WTC11 (cell line): ENCODE results near the gene CDC25A. TPM values are rescaled to one million over a fixed set of nuclear protein-coding genes. Genes with fewer than 3 reads are reported as not detected.
A peak's percentile ranks its signal among the peaks of the same experiment; 100 is the strongest.

Experiments used
- ATAC-seq: fragments of 200-7000 bp; cut with Tn5 transposase; 2 replicates; pipeline ENCODE4 v1.10.0; 2021; ENCODE audit warnings: mild to moderate bottlenecking, moderate library complexity
- CTCF ChIA-PET: fragments of 300-600 bp; sonication (Branson Sonifier 250); formaldehyde crosslinking; loops from one replicate; lab custom pipeline; 2021; ENCODE audit warnings: antibody characterized with exemption; lab: Charles Lee
- POLR2A ChIA-PET: fragments of 350-600 bp; sonication (Branson Sonifier 250); formaldehyde crosslinking; loops from one replicate; lab custom pipeline; 2021; ENCODE audit warnings: antibody characterized with exemption; lab: Charles Lee
- DNase-seq: peaks from one replicate; pipeline ENCODE4 v3.0.0; 2021; ENCODE audit warnings: low spot score
- H3K27ac Mint-ChIP-seq: 2 replicates; pipeline ENCODE4 v1.8.0; 2021; ENCODE audit warnings: mixed read lengths
- H3K27me3 Mint-ChIP-seq: 2 replicates; pipeline ENCODE4 v1.8.0; 2021; ENCODE audit warnings: low read depth, mild to moderate bottlenecking, moderate library complexity, mixed read lengths
- H3K36me3 Mint-ChIP-seq: 2 replicates; pipeline ENCODE4 v1.8.0; 2021; ENCODE audit warnings: mixed read lengths
- H3K4me1 Mint-ChIP-seq: 2 replicates; pipeline ENCODE4 v1.8.0; 2022; ENCODE audit warnings: mixed read lengths
- H3K4me3 Mint-ChIP-seq: 2 replicates; pipeline ENCODE4 v1.8.0; 2021; ENCODE audit warnings: mild to moderate bottlenecking, moderate library complexity, mixed read lengths
- H3K9me3 Mint-ChIP-seq: 2 replicates; pipeline ENCODE4 v1.8.0; 2021; ENCODE audit warnings: mixed read lengths
- ATF1 ChIP-seq: sonication (generic); formaldehyde crosslinking; IDR thresholded peaks from 2 replicates; pipeline ENCODE4 v1.8.1; 2023; ENCODE audit warnings: mild to moderate bottlenecking, moderate library complexity, missing genetic modification reagents
- CBFB ChIP-seq: sonication (generic); formaldehyde crosslinking; IDR thresholded peaks from 2 replicates; pipeline ENCODE4 v1.8.1; 2022; ENCODE audit warnings: mild to moderate bottlenecking, low read depth, missing genetic modification reagents
- CREM ChIP-seq: sonication (generic); formaldehyde crosslinking; IDR thresholded peaks from 2 replicates; pipeline ENCODE4 v1.8.1; 2022; ENCODE audit warnings: mild to moderate bottlenecking, missing genetic modification reagents, moderate library complexity
- ESRRA ChIP-seq: sonication (generic); formaldehyde crosslinking; IDR thresholded peaks from 2 replicates; pipeline ENCODE4 v1.8.1; 2022; ENCODE audit warnings: mild to moderate bottlenecking, missing genetic modification reagents, borderline replicate concordance
- GABPB1 ChIP-seq: sonication (generic); formaldehyde crosslinking; IDR thresholded peaks from 2 replicates; pipeline ENCODE4 v1.8.1; 2023; ENCODE audit warnings: mild to moderate bottlenecking, missing genetic modification reagents
- JAZF1 ChIP-seq: fragments of 250-450 bp; sonication (Bioruptor Pico); IDR thresholded peaks from 2 replicates; pipeline ENCODE4 v1.9.0; 2021; ENCODE audit warnings: moderate library complexity, mild to moderate bottlenecking, inconsistent platforms
- JUN ChIP-seq: sonication (generic); formaldehyde crosslinking; IDR thresholded peaks from 2 replicates; pipeline ENCODE4 v1.8.0; 2023; ENCODE audit warnings: mild to moderate bottlenecking, missing genetic modification reagents
- KAT7 ChIP-seq: sonication (generic); formaldehyde crosslinking; IDR thresholded peaks from 2 replicates; pipeline ENCODE4 v1.8.1; 2023; ENCODE audit warnings: missing genetic modification reagents, mild to moderate bottlenecking, borderline replicate concordance
- NFYB ChIP-seq: sonication (generic); formaldehyde crosslinking; conservative IDR thresholded peaks from 2 replicates; pipeline ENCODE4 v1.8.0; 2022; ENCODE audit warnings: low read depth, missing genetic modification reagents
- NR3C1 ChIP-seq: sonication (generic); formaldehyde crosslinking; conservative IDR thresholded peaks from 2 replicates; pipeline ENCODE4 v1.8.1; 2023; ENCODE audit warnings: low read depth, mild to moderate bottlenecking, missing genetic modification reagents
- OVOL2 ChIP-seq: fragments of 250-450 bp; sonication (Bioruptor Pico); IDR thresholded peaks from 2 replicates; pipeline ENCODE4 v1.9.0; 2021; ENCODE audit warnings: mild to moderate bottlenecking, borderline replicate concordance
- SP1 ChIP-seq: sonication (generic); formaldehyde crosslinking; conservative IDR thresholded peaks from 2 replicates; pipeline ENCODE4 v1.8.1; 2022; ENCODE audit warnings: missing genetic modification reagents
- TCF7 ChIP-seq: sonication (generic); formaldehyde crosslinking; IDR thresholded peaks from 2 replicates; pipeline ENCODE4 v1.8.0; 2022; ENCODE audit warnings: mild to moderate bottlenecking, low read depth, missing genetic modification reagents, moderate library complexity
- TEAD1 ChIP-seq: sonication (generic); formaldehyde crosslinking; IDR thresholded peaks from 2 replicates; pipeline ENCODE4 v1.8.0; 2022; ENCODE audit warnings: mild to moderate bottlenecking, missing genetic modification reagents
- TEAD4 ChIP-seq: sonication (generic); formaldehyde crosslinking; IDR thresholded peaks from 2 replicates; pipeline ENCODE4 v1.8.0; 2022; ENCODE audit warnings: mild to moderate bottlenecking, missing genetic modification reagents
- ZBTB21 ChIP-seq: sonication (generic); formaldehyde crosslinking; IDR thresholded peaks from 2 replicates; pipeline ENCODE4 v1.8.1; 2023; ENCODE audit warnings: mild to moderate bottlenecking, missing genetic modification reagents, borderline replicate concordance
- ZNF219 ChIP-seq: sonication (generic); formaldehyde crosslinking; IDR thresholded peaks from 2 replicates; pipeline ENCODE4 v1.8.0; 2023; ENCODE audit warnings: missing genetic modification reagents, mild to moderate bottlenecking, borderline replicate concordance
- ZNF263 ChIP-seq: sonication (generic); formaldehyde crosslinking; IDR thresholded peaks from 2 replicates; pipeline ENCODE4 v1.8.1; 2022; ENCODE audit warnings: low read depth, mild to moderate bottlenecking, moderate library complexity, missing genetic modification reagents
- ZNF396 ChIP-seq: fragments of 250-450 bp; sonication (Bioruptor Pico); IDR thresholded peaks from 2 replicates; pipeline ENCODE4 v1.8.0; 2021; ENCODE audit warnings: mild to moderate bottlenecking, moderate library complexity, borderline replicate concordance
- total RNA-seq: library from RNA; stranded (reverse); gene quantifications from 3 replicates; pipeline ENCODE4 v1.2.3, GENCODE V29; 2021
- TF ChIP-seq, protein P1 (sequence below): sonication (generic); formaldehyde crosslinking; IDR thresholded peaks from 2 replicates; pipeline ENCODE4 v1.8.1; 2022; ENCODE audit warnings: low read depth, missing genetic modification reagents, borderline replicate concordance
- TF ChIP-seq, protein P2 (sequence below): sonication (generic); formaldehyde crosslinking; IDR thresholded peaks from 2 replicates; pipeline ENCODE4 v1.8.0; 2022; ENCODE audit warnings: mild to moderate bottlenecking, missing genetic modification reagents
- TF ChIP-seq, protein P3 (sequence below): sonication (generic); formaldehyde crosslinking; IDR thresholded peaks from 2 replicates; pipeline ENCODE4 v1.8.0; 2022; ENCODE audit warnings: mild to moderate bottlenecking, missing genetic modification reagents
- TF ChIP-seq, protein P4 (sequence below): sonication (generic); formaldehyde crosslinking; IDR thresholded peaks from 2 replicates; pipeline ENCODE4 v1.8.1; 2023; ENCODE audit warnings: mild to moderate bottlenecking, moderate library complexity, missing genetic modification reagents
- TF ChIP-seq, protein P5 (sequence below): sonication (generic); formaldehyde crosslinking; conservative IDR thresholded peaks from 2 replicates; pipeline ENCODE4 v1.8.1; 2022; ENCODE audit warnings: mild to moderate bottlenecking, missing genetic modification reagents
- TF ChIP-seq, protein P6 (sequence below): sonication (generic); formaldehyde crosslinking; IDR thresholded peaks from 2 replicates; pipeline ENCODE4 v1.8.0; 2023; ENCODE audit warnings: missing genetic modification reagents
- TF ChIP-seq, protein P7 (sequence below): fragments of 250-450 bp; sonication (Bioruptor Pico); IDR thresholded peaks from 2 replicates; pipeline ENCODE4 v1.9.0; 2021; ENCODE audit warnings: mild to moderate bottlenecking
- TF ChIP-seq, protein P8 (sequence below): fragments of 250-450 bp; sonication (Bioruptor Pico); IDR thresholded peaks from 2 replicates; pipeline ENCODE4 v1.9.0; 2021; ENCODE audit warnings: moderate library complexity, mild to moderate bottlenecking, inconsistent platforms, borderline replicate concordance

The CDC25A gene
- total RNA-seq, 1 experiment from 2014 or later, result 57.6 TPM

DNA sequence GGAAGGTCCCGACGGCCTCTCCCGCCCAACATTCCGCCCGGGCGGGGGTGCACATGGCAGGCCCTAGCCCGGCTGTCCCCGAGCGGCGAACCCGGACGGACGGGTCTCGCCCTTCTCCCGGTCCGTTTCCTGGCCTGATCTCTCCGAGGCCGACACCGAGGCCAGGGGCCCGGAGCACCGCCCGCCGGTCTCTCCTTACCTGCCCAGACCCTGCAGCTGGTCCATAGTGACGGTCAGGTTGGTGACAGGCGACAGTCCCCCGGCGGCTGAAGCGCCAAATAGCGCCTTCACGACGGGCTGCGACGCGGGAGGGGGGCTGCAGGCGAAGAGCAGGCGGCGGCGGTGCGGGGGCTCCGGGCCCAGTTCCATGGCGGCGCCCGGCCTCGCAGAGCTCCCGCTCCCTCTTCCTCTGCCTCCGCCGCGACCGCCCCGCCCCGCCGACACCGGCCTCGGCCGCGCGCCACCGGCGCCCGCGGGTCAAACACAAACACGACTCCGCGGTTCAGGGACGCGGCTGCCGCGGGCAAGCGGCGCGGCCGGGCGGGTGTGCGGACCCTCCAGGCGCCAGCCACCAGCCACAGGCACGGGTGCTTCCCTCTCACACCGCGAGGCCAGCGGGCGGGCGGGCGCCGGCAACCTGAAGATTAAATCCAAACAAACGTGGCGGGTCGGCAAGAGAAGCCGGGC is 495 bp downstream of the CDC25A start:
- ATAC-seq (no peak; the same call in 1 of the 2 replicates), DNase-seq (no peak)
- Mint-ChIP-seq H3K36me3 (peaks cover 43% of the 10 kb centered on the region), H3K27ac (no peak overlapping the region), H3K9me3 (no peaks in the 10 kb centered on the region), H3K27me3 (no peaks in the 10 kb centered on the region), H3K4me3 (peak overlapping the region; percentile 96), H3K4me1 (peaks cover 38% of the 10 kb centered on the region)
- ChIA-PET POLR2A (interaction anchor here (0.5 to 1.9 kb wide), 7 partner anchors 30 to 478 kb away, joined by 3 to 12 read pairs (median 4); partner anchors contain the start of genes ATRIP and ZNF589), CTCF (interaction anchor here (1.0 to 4.6 kb wide), 10 partner anchors 30 to 362 kb away, joined by 3 to 76 read pairs (median 6); partner anchors contain the start of genes CCDC51, TMA7 and ZNF589)
- no peak for TF ChIP-seq CBFB (CRISPR knock-in tag)
- 0 out of 2 replicates have a peak, but pooled peaks have one; percentile 18 for TF ChIP-seq TEAD1 (CRISPR knock-in tag)
- no peak for TF ChIP-seq ZNF263 (CRISPR knock-in tag)
- 0 out of 2 replicates have a peak, but pooled peaks have one; percentile 46 for TF ChIP-seq TCF7 (CRISPR knock-in tag)
- TF ChIP-seq TEAD4 (CRISPR knock-in tag), result 0 out of 2 replicates have a peak, but pooled peaks have one; percentile 45
- no peak for TF ChIP-seq CREM (CRISPR knock-in tag)
- TF ChIP-seq, protein P1, sequence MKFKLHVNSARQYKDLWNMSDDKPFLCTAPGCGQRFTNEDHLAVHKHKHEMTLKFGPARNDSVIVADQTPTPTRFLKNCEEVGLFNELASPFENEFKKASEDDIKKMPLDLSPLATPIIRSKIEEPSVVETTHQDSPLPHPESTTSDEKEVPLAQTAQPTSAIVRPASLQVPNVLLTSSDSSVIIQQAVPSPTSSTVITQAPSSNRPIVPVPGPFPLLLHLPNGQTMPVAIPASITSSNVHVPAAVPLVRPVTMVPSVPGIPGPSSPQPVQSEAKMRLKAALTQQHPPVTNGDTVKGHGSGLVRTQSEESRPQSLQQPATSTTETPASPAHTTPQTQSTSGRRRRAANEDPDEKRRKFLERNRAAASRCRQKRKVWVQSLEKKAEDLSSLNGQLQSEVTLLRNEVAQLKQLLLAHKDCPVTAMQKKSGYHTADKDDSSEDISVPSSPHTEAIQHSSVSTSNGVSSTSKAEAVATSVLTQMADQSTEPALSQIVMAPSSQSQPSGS (CRISPR knock-in tag), result 0 out of 2 replicates have a peak, but pooled peaks have one; percentile 54
- TF ChIP-seq, protein P2, sequence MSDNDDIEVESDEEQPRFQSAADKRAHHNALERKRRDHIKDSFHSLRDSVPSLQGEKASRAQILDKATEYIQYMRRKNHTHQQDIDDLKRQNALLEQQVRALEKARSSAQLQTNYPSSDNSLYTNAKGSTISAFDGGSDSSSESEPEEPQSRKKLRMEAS (CRISPR knock-in tag), result peak; percentile 32; the same call in 1 of the 2 replicates
- peak; percentile 44; the same call in 1 of the 2 replicates for TF ChIP-seq ZNF219 (CRISPR knock-in tag)
- 0 out of 2 replicates have a peak, but pooled peaks have one; percentile 20 for TF ChIP-seq NR3C1 (CRISPR knock-in tag)
- TF ChIP-seq OVOL2 (CRISPR knock-in tag), result no peak
- TF ChIP-seq, protein P3, sequence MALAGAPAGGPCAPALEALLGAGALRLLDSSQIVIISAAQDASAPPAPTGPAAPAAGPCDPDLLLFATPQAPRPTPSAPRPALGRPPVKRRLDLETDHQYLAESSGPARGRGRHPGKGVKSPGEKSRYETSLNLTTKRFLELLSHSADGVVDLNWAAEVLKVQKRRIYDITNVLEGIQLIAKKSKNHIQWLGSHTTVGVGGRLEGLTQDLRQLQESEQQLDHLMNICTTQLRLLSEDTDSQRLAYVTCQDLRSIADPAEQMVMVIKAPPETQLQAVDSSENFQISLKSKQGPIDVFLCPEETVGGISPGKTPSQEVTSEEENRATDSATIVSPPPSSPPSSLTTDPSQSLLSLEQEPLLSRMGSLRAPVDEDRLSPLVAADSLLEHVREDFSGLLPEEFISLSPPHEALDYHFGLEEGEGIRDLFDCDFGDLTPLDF (CRISPR knock-in tag), result no peak
- TF ChIP-seq, protein P4, sequence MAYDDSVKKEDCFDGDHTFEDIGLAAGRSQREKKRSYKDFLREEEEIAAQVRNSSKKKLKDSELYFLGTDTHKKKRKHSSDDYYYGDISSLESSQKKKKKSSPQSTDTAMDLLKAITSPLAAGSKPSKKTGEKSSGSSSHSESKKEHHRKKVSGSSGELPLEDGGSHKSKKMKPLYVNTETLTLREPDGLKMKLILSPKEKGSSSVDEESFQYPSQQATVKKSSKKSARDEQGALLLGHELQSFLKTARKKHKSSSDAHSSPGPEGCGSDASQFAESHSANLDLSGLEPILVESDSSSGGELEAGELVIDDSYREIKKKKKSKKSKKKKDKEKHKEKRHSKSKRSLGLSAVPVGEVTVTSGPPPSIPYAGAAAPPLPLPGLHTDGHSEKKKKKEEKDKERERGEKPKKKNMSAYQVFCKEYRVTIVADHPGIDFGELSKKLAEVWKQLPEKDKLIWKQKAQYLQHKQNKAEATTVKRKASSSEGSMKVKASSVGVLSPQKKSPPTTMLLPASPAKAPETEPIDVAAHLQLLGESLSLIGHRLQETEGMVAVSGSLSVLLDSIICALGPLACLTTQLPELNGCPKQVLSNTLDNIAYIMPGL (CRISPR knock-in tag), result peak; percentile 67
- TF ChIP-seq KAT7 (CRISPR knock-in tag), result 0 out of 2 replicates have a peak, but pooled peaks have one; percentile 64
- TF ChIP-seq SP1 (CRISPR knock-in tag), result no peak
- TF ChIP-seq ATF1 (CRISPR knock-in tag), result no peak
- TF ChIP-seq, protein P5, sequence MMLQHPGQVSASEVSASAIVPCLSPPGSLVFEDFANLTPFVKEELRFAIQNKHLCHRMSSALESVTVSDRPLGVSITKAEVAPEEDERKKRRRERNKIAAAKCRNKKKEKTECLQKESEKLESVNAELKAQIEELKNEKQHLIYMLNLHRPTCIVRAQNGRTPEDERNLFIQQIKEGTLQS (CRISPR knock-in tag), result no peak
- 0 out of 2 replicates have a peak, but pooled peaks have one; percentile 7 for TF ChIP-seq ZBTB21 (CRISPR knock-in tag)
- 0 out of 2 replicates have a peak, but pooled peaks have one; percentile 28 for TF ChIP-seq GABPB1 (CRISPR knock-in tag)
- TF ChIP-seq, protein P6, sequence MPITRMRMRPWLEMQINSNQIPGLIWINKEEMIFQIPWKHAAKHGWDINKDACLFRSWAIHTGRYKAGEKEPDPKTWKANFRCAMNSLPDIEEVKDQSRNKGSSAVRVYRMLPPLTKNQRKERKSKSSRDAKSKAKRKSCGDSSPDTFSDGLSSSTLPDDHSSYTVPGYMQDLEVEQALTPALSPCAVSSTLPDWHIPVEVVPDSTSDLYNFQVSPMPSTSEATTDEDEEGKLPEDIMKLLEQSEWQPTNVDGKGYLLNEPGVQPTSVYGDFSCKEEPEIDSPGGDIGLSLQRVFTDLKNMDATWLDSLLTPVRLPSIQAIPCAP (CRISPR knock-in tag), result peak; percentile 66; the same call in 1 of the 2 replicates
- no peak for TF ChIP-seq ZNF396 (CRISPR knock-in tag)
- 0 out of 2 replicates have a peak, but pooled peaks have one; percentile 24 for TF ChIP-seq ESRRA (CRISPR knock-in tag)
- no peak for TF ChIP-seq NFYB (CRISPR knock-in tag)
- TF ChIP-seq, protein P7, sequence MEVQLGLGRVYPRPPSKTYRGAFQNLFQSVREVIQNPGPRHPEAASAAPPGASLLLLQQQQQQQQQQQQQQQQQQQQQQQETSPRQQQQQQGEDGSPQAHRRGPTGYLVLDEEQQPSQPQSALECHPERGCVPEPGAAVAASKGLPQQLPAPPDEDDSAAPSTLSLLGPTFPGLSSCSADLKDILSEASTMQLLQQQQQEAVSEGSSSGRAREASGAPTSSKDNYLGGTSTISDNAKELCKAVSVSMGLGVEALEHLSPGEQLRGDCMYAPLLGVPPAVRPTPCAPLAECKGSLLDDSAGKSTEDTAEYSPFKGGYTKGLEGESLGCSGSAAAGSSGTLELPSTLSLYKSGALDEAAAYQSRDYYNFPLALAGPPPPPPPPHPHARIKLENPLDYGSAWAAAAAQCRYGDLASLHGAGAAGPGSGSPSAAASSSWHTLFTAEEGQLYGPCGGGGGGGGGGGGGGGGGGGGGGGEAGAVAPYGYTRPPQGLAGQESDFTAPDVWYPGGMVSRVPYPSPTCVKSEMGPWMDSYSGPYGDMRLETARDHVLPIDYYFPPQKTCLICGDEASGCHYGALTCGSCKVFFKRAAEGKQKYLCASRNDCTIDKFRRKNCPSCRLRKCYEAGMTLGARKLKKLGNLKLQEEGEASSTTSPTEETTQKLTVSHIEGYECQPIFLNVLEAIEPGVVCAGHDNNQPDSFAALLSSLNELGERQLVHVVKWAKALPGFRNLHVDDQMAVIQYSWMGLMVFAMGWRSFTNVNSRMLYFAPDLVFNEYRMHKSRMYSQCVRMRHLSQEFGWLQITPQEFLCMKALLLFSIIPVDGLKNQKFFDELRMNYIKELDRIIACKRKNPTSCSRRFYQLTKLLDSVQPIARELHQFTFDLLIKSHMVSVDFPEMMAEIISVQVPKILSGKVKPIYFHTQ (CRISPR knock-in tag), result no peak
- TF ChIP-seq JUN (CRISPR knock-in tag), result peak; percentile 87
- TF ChIP-seq, protein P8, sequence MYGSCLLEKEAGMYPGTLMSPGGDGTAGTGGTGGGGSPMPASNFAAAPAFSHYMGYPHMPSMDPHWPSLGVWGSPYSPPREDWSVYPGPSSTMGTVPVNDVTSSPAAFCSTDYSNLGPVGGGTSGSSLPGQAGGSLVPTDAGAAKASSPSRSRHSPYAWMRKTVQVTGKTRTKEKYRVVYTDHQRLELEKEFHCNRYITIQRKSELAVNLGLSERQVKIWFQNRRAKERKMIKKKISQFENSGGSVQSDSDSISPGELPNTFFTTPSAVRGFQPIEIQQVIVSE, result no peak
- no peak for TF ChIP-seq JAZF1 (CRISPR knock-in tag)
